Measurements from ENCODE around the gene EYS. TPM values are rescaled to one million over a fixed set of nuclear protein-coding genes. Genes with fewer than 3 reads are reported as not detected.

EYS gene
- polyA plus RNA-seq, 1 of the 3 experiments (the other 2 are of a cell fraction): 0.05 TPM

GRCh38 chr6:64685401-64685800 lies 1021.6 kb downstream of the EYS start:
- no peak overlapping the region for H2AFZ ChIP-seq (ENCODE audit: low read depth)
- WGBS (ENCODE audit: low lambda C conversion rate): 28% methylated on average over 2 of the region's 2 CpGs

GRCh38 chr6:64683682-64684081 lies 1023.3 kb downstream of the EYS start:
- Histone ChIP-seq H3K4me3 (ENCODE audit: low read depth in 2 of 2, low read length in 1 of 2) (no peak overlapping the region), H2AFZ (ENCODE audit: low read depth) (peak overlapping the region; percentile 64), H3K79me2 (ENCODE audit: insufficient read depth) (no peaks in the 10 kb centered on the region), H3K27me3 (ENCODE audit: insufficient read depth) (no peaks in the 10 kb centered on the region), H3K4me1 (ENCODE audit: control insufficient read depth in 1 of 2, insufficient read depth in 2 of 2, low read depth in 1 of 2, low read length in 1 of 2) (no peaks in the 10 kb centered on the region; a peak in 1 of 4 replicates), H3K9ac (no peak overlapping the region), H3K9me3 (no peaks in the 10 kb centered on the region), H3K9me2 (no peaks in the 10 kb centered on the region), H3K36me3 (replicated peaks in 1 of 2; ENCODE audit: control insufficient read depth in 1 of 2, insufficient read depth in 2 of 2, low read length in 1 of 2) (no peaks in the 10 kb centered on the region), H3K27ac (ENCODE audit: low read depth in 2 of 2, low read length in 1 of 2) (0 out of 4 replicates have a peak overlapping the region, but pooled peaks of 1 of the 2 experiments have one; percentile 13), H3F3A (replicated peaks; ENCODE audit: insufficient read depth) (no peaks in the 10 kb centered on the region), H3K4me2 (no peak overlapping the region), H4K20me1 (ENCODE audit: insufficient read depth) (no peaks in the 10 kb centered on the region)
- ChIA-PET POLR2A (no interaction called here), CTCF (no interaction called here)
- DNase-seq: no peak
- TF ChIP-seq TAF1 (IDR thresholded peaks at IDR 0.05; ENCODE audit: borderline replicate concordance, low read depth, low read length): no peak
- 0 out of 2 replicates have a peak, but pooled peaks have one; percentile 6 for TF ChIP-seq TCF12 (IDR thresholded peaks at IDR 0.05)
- 67% methylated on average over 8 of the region's 8 CpGs for WGBS (ENCODE audit: low lambda C conversion rate)

More at GRCh38 chr6:64685401-64685800, 1021.6 kb downstream of the EYS start:
- H4K20me1 ChIP-seq (ENCODE audit: insufficient read depth): no peaks in the 10 kb centered on the region
- H3F3A ChIP-seq (replicated peaks; ENCODE audit: insufficient read depth): no peaks in the 10 kb centered on the region
- TF ChIP-seq, protein P1, sequence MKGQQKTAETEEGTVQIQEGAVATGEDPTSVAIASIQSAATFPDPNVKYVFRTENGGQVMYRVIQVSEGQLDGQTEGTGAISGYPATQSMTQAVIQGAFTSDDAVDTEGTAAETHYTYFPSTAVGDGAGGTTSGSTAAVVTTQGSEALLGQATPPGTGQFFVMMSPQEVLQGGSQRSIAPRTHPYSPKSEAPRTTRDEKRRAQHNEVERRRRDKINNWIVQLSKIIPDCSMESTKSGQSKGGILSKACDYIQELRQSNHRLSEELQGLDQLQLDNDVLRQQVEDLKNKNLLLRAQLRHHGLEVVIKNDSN (IDR thresholded peaks at IDR 0.05; ENCODE audit: borderline replicate concordance, low read depth): no peak
- TF ChIP-seq RXRA (IDR thresholded peaks at IDR 0.05; ENCODE audit: borderline replicate concordance, low read depth): no peak
- TF ChIP-seq, protein P2, sequence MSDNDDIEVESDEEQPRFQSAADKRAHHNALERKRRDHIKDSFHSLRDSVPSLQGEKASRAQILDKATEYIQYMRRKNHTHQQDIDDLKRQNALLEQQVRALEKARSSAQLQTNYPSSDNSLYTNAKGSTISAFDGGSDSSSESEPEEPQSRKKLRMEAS (IDR thresholded peaks at IDR 0.05; ENCODE audit: low read depth): no peak
- TF ChIP-seq SIN3A (IDR thresholded peaks at IDR 0.05; ENCODE audit: borderline replicate concordance, low read depth, low read length): no peak
- H3K4me3 ChIP-seq (ENCODE audit: low read depth in 2 of 2, low read length in 1 of 2): no peak overlapping the region
- H3K9me2 ChIP-seq: no peaks in the 10 kb centered on the region
- no peaks in the 10 kb centered on the region; a peak in 1 of 4 replicates for H3K4me1 ChIP-seq (ENCODE audit: control insufficient read depth in 1 of 2, insufficient read depth in 2 of 2, low read depth in 1 of 2, low read length in 1 of 2)
- H3K27ac ChIP-seq (ENCODE audit: low read depth in 2 of 2, low read length in 1 of 2): no peak overlapping the region
- ChIA-PET CTCF (no interaction called here), POLR2A (no interaction called here)
- no peak overlapping the region for H3K4me2 ChIP-seq
- no peaks in the 10 kb centered on the region for H3K27me3 ChIP-seq (ENCODE audit: insufficient read depth)
- no peaks in the 10 kb centered on the region for H3K9me3 ChIP-seq
- DNase-seq: no peak
- no peak overlapping the region for H3K9ac ChIP-seq
- H3K79me2 ChIP-seq (ENCODE audit: insufficient read depth): no peaks in the 10 kb centered on the region
- H3K36me3 ChIP-seq (replicated peaks in 1 of 2; ENCODE audit: control insufficient read depth in 1 of 2, insufficient read depth in 2 of 2, low read length in 1 of 2): no peaks in the 10 kb centered on the region

- H3K27me3 ChIP-seq (ENCODE audit: insufficient read depth): no peaks in the 10 kb centered on the region
- no peaks in the 10 kb centered on the region for H3K9me2 ChIP-seq
- WGBS (ENCODE audit: low lambda C conversion rate): 85% methylated on average over 23 of the region's 23 CpGs
- H3K4me3 ChIP-seq (ENCODE audit: low read depth in 2 of 2, low read length in 1 of 2): no peak overlapping the region
- H4K20me1 ChIP-seq (ENCODE audit: insufficient read depth): no peaks in the 10 kb centered on the region
- CTCF ChIA-PET: no interaction called here
- no peaks in the 10 kb centered on the region for H3K36me3 ChIP-seq (replicated peaks in 1 of 2; ENCODE audit: control insufficient read depth in 1 of 2, insufficient read depth in 2 of 2, low read length in 1 of 2)
- no peaks in the 10 kb centered on the region for H3K9me3 ChIP-seq
- H2AFZ ChIP-seq (ENCODE audit: low read depth): no peak overlapping the region
- TF ChIP-seq CHD2 (IDR thresholded peaks at IDR 0.05; ENCODE audit: low read length, partially characterized antibody) (no peak), SMC3 (IDR thresholded peaks at IDR 0.05; ENCODE audit: low read depth, low read length) (no peak)
- TF ChIP-seq, protein P2 (IDR thresholded peaks at IDR 0.05; ENCODE audit: low read depth): no peak
- TF ChIP-seq, protein P3, sequence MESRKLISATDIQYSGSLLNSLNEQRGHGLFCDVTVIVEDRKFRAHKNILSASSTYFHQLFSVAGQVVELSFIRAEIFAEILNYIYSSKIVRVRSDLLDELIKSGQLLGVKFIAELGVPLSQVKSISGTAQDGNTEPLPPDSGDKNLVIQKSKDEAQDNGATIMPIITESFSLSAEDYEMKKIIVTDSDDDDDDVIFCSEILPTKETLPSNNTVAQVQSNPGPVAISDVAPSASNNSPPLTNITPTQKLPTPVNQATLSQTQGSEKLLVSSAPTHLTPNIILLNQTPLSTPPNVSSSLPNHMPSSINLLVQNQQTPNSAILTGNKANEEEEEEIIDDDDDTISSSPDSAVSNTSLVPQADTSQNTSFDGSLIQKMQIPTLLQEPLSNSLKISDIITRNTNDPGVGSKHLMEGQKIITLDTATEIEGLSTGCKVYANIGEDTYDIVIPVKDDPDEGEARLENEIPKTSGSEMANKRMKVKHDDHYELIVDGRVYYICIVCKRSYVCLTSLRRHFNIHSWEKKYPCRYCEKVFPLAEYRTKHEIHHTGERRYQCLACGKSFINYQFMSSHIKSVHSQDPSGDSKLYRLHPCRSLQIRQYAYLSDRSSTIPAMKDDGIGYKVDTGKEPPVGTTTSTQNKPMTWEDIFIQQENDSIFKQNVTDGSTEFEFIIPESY (IDR thresholded peaks at IDR 0.05; ENCODE audit: borderline replicate concordance, low read depth): no peak
- DNase-seq: no peak
- H3K4me1 ChIP-seq (ENCODE audit: control insufficient read depth in 1 of 2, insufficient read depth in 2 of 2, low read depth in 1 of 2, low read length in 1 of 2): no peaks in the 10 kb centered on the region; a peak in 1 of 4 replicates
- POLR2A ChIA-PET: no interaction called here
- no peak overlapping the region for H3K4me2 ChIP-seq
- H3K9ac ChIP-seq: no peak overlapping the region
- no peaks in the 10 kb centered on the region for H3F3A ChIP-seq (replicated peaks; ENCODE audit: insufficient read depth)
- H3K27ac ChIP-seq (ENCODE audit: low read depth in 2 of 2, low read length in 1 of 2): no peak overlapping the region
- no peaks in the 10 kb centered on the region for H3K79me2 ChIP-seq (ENCODE audit: insufficient read depth)
These were observed 1025.4 kb downstream of the EYS start for GRCh38 chr6:64681416-64682160.

Data from SK-N-SH (cell line).